H9 (cell line): ENCODE data around the gene RNASE7. TPM values are rescaled to one million over a fixed set of nuclear protein-coding genes. Genes with fewer than 3 reads are reported as not detected.

Source experiments
- DNase-seq: peaks from one replicate; pipeline ENCODE4 v3.0.0-alpha.2; 2017
- H2AFZ ChIP-seq: one replicate; pipeline ENCODE4 v1.6.1; 2013; ENCODE audit warnings: mild to moderate bottlenecking, low read length, control low read depth, moderate library complexity
- H2AK5ac ChIP-seq: 2 replicates; pipeline ENCODE4 v1.6.1; 2013; ENCODE audit warnings: low read length, control low read depth, mixed read lengths; ENCODE audit not compliant: insufficient read length
- H2BK120ac ChIP-seq: one replicate; pipeline ENCODE4 v1.6.1; 2013; ENCODE audit warnings: low read depth, mild to moderate bottlenecking, low read length, control low read depth, inconsistent platforms; ENCODE audit not compliant: poor library complexity, severe bottlenecking
- H2BK12ac ChIP-seq: 2 replicates; pipeline ENCODE4 v1.6.1; 2013; ENCODE audit warnings: low read length, control low read depth, mixed read lengths, low read depth; ENCODE audit not compliant: insufficient read length
- H2BK15ac ChIP-seq: 2 replicates; pipeline ENCODE4 v1.6.1; 2013; ENCODE audit warnings: low read depth, low read length, control low read depth
- H2BK20ac ChIP-seq: one replicate; pipeline ENCODE4 v1.6.1; 2013; ENCODE audit warnings: low read depth, mild to moderate bottlenecking, low read length, control low read depth, inconsistent platforms; ENCODE audit not compliant: poor library complexity, severe bottlenecking
- H2BK5ac ChIP-seq: 2 replicates; pipeline ENCODE4 v1.6.1; 2013; ENCODE audit warnings: low read length, control low read depth, mixed read lengths; ENCODE audit not compliant: insufficient read length
- H3K14ac ChIP-seq: 2 replicates; pipeline ENCODE4 v1.6.1; 2013; ENCODE audit warnings: low read length, control low read depth; ENCODE audit not compliant: insufficient read depth
- H3K18ac ChIP-seq: 2 replicates; pipeline ENCODE4 v1.6.1; 2013; ENCODE audit warnings: low read depth, mild to moderate bottlenecking, mixed read lengths, low read length, control low read depth; ENCODE audit not compliant: insufficient read length
- H3K23ac ChIP-seq: 2 replicates; pipeline ENCODE4 v1.6.1; 2013; ENCODE audit warnings: low read length, control low read depth, mixed read lengths, low read depth; ENCODE audit not compliant: insufficient read length
- H3K23me2 ChIP-seq: 2 replicates; pipeline ENCODE4 v1.6.1; 2013; ENCODE audit warnings: low read depth, mild to moderate bottlenecking, mixed read lengths, low read length, control low read depth; ENCODE audit not compliant: insufficient read length, poor library complexity, severe bottlenecking
- H3K27ac ChIP-seq: 2 replicates; pipeline ENCODE4 v1.5.1; 2013; ENCODE audit warnings: low read length, control low read depth, mixed read lengths, low read depth; ENCODE audit not compliant: insufficient read length
- H3K27me3 ChIP-seq: 2 replicates; pipeline ENCODE4 v1.6.1; 2013; ENCODE audit warnings: low read length, control low read depth, inconsistent platforms; ENCODE audit not compliant: insufficient read depth
- H3K4ac ChIP-seq: 2 replicates; pipeline ENCODE4 v1.6.1; 2013; ENCODE audit warnings: low read depth, mild to moderate bottlenecking, control low read depth, inconsistent platforms, low read length, moderate library complexity
- H3K4me1 ChIP-seq: 2 replicates; pipeline ENCODE4 v1.6.1; 2013; ENCODE audit warnings: low read length, control low read depth, inconsistent platforms; ENCODE audit not compliant: insufficient read depth
- H3K4me2 ChIP-seq: 2 replicates; pipeline ENCODE4 v1.6.1; 2013; ENCODE audit warnings: low read length, control low read depth, mixed read lengths; ENCODE audit not compliant: insufficient read length, insufficient read depth
- H3K56ac ChIP-seq: 2 replicates; pipeline ENCODE4 v1.6.1; 2013; ENCODE audit warnings: low read depth, mild to moderate bottlenecking, mixed read lengths, low read length, control low read depth; ENCODE audit not compliant: insufficient read length
- H3K79me1 ChIP-seq: 2 replicates; pipeline ENCODE4 v1.6.1; 2013; ENCODE audit warnings: low read depth, mild to moderate bottlenecking, moderate library complexity, low read length, control low read depth, inconsistent platforms; ENCODE audit not compliant: insufficient read depth, poor library complexity, severe bottlenecking
- H3K79me2 ChIP-seq: 2 replicates; pipeline ENCODE4 v1.6.1; 2013; ENCODE audit warnings: low read length, control low read depth, inconsistent platforms; ENCODE audit not compliant: insufficient read depth
- H3K9ac ChIP-seq: 2 replicates; pipeline ENCODE4 v1.6.1; 2013; ENCODE audit warnings: low read length, control low read depth, mixed read lengths; ENCODE audit not compliant: insufficient read length; ENCODE audit errors: extremely low read depth
- H3K9me3 ChIP-seq: one replicate; pipeline ENCODE4 v1.6.1; 2013; ENCODE audit warnings: low read depth, low read length, inconsistent platforms; ENCODE audit not compliant: control insufficient read depth
- H3T11ph ChIP-seq: one replicate; pipeline ENCODE4 v1.6.1; 2013; ENCODE audit warnings: mild to moderate bottlenecking, low read length, control low read depth, inconsistent platforms
- H4K20me1 ChIP-seq: one replicate; pipeline ENCODE4 v1.6.1; 2013; ENCODE audit not compliant: control insufficient read depth, insufficient read length, insufficient read depth
- H4K5ac ChIP-seq: 2 replicates; pipeline ENCODE4 v1.6.1; 2013; ENCODE audit warnings: low read depth, mild to moderate bottlenecking, mixed read lengths, low read length, control low read depth; ENCODE audit not compliant: insufficient read length
- H4K8ac ChIP-seq: replicated peaks from 2 replicates; pipeline ENCODE4 v1.6.1; 2013; ENCODE audit warnings: low read length, control low read depth, mixed read lengths, low read depth; ENCODE audit not compliant: insufficient read length
- H4K91ac ChIP-seq: 2 replicates; pipeline ENCODE4 v1.6.1; 2013; ENCODE audit warnings: low read depth, mild to moderate bottlenecking, moderate library complexity, mixed read lengths, low read length, control low read depth; ENCODE audit not compliant: insufficient read length
- H3K27ac Mint-ChIP-seq, 3 experiments: 2 replicates in 2 of 3; 3 replicates in 1 of 3; pipeline ENCODE4 v1.8.0; 2020 to 2021; ENCODE audit warnings: mixed read lengths in 3 of 3, mild to moderate bottlenecking in 1 of 3, moderate library complexity in 1 of 3
- H3K27me3 Mint-ChIP-seq: 2 replicates; pipeline ENCODE4 v1.8.0; 2021; ENCODE audit warnings: low read depth, mild to moderate bottlenecking, moderate library complexity, mixed read lengths
- H3K36me3 Mint-ChIP-seq, 3 experiments: 2 replicates in 2 of 3; 3 replicates in 1 of 3; pipeline ENCODE4 v1.8.0; 2020 to 2021; ENCODE audit warnings: low read depth in 3 of 3, mixed read lengths in 3 of 3; ENCODE audit not compliant: insufficient read depth in 1 of 3
- H3K4me1 Mint-ChIP-seq, 2 experiments: 2 replicates each; pipeline ENCODE4 v1.8.0; 2020; ENCODE audit warnings: mixed read lengths in 2 of 2
- H3K4me3 Mint-ChIP-seq, 2 experiments: 2 replicates in 1 of 2; 3 replicates in 1 of 2; pipeline ENCODE4 v1.8.0; 2020 to 2021; ENCODE audit warnings: mild to moderate bottlenecking in 2 of 2, mixed read lengths in 2 of 2, moderate library complexity in 1 of 2
- H3K9me3 Mint-ChIP-seq, 2 experiments: 2 replicates in 1 of 2; 3 replicates in 1 of 2; pipeline ENCODE4 v1.8.0; 2020; ENCODE audit warnings: mild to moderate bottlenecking in 2 of 2, mixed read lengths in 2 of 2, moderate library complexity in 1 of 2
- CTCF ChIP-seq: fragments of 200-600 bp; sonication (generic); conservative IDR thresholded peaks from 3 replicates; pipeline ENCODE4 v1.8.0; 2021; ENCODE audit warnings: antibody characterized with exemption, mild to moderate bottlenecking
- WGBS: extraction: QIAGEN DNeasy Blood & Tissue Kit; methylation state at CpG from one replicate; pipeline ENCODE4 v1.1.7; 2013; ENCODE audit warnings: missing lambda C conversion rate, low lambda C conversion rate, mixed read lengths; ENCODE audit not compliant: insufficient read length; ENCODE audit errors: extremely low coverage; 5-methylcytosine and 5-hydroxymethylcytosine counted together
- total RNA-seq: library from RNA; stranded (reverse); gene quantifications from 2 replicates; pipeline ENCODE4 v1.2.1, GENCODE V29; 2021

RNASE7 gene
- total RNA-seq, 1 experiment from 2014 or later, result not detected

- Histone ChIP-seq H4K5ac (no peak overlapping the region), H4K20me1 (no peaks in the 10 kb centered on the region), H3K23ac (no peak overlapping the region), H2BK5ac (no peak overlapping the region), H3K9ac (no peak overlapping the region), H3K9me3 (no peaks in the 10 kb centered on the region), H2AFZ (no peak overlapping the region), H2BK12ac (no peak overlapping the region), H3K4me2 (no peak overlapping the region), H4K91ac (no peak overlapping the region), H3K56ac (no peak overlapping the region), H3K27ac (no peak overlapping the region), H2BK20ac (no peak overlapping the region), H3T11ph (no peak overlapping the region), H4K8ac (no peak overlapping the region), H3K4me1 (peaks cover 6% of the 10 kb centered on the region), H3K18ac (no peak overlapping the region), H3K27me3 (no peaks in the 10 kb centered on the region), H2AK5ac (no peak overlapping the region), H3K79me1 (no peaks in the 10 kb centered on the region), H2BK15ac (no peak overlapping the region), H3K4ac (no peak overlapping the region), H3K23me2 (peaks cover 5% of the 10 kb centered on the region), H3K14ac (no peak overlapping the region), H2BK120ac (no peak overlapping the region), H3K79me2 (no peaks in the 10 kb centered on the region)
- no peak for TF ChIP-seq CTCF
- H3K27ac Mint-ChIP-seq, result peak overlapping the region in 2 of 3 experiments; percentile 44 to 57; a peak in 2 of 7 replicates
- H3K4me1 Mint-ChIP-seq, result peaks cover 40 to 43% of the 10 kb centered on the region in 2 experiments
- no CpG with 5 or more reads among the region's 1 CpG for WGBS
- peaks cover 2% of the 10 kb centered on the region for H3K27me3 Mint-ChIP-seq
- no peak overlapping the region for H3K4me3 Mint-ChIP-seq
- DNase-seq, result no peak
- H3K9me3 Mint-ChIP-seq, result no peaks in the 10 kb centered on the region; a peak in 3 of 5 replicates
- H3K36me3 Mint-ChIP-seq, result peaks cover 62 to 83% (median 78%) of the 10 kb centered on the region in 3 experiments
These were observed 47.1 kb downstream of the RNASE7 start for GRCh38 chr14:21089271-21089670.
